Adipocyte (in vitro differentiated cells): Measurements from ENCODE around the gene DENND1A.
A peak's percentile ranks its signal among the peaks of the same experiment; 100 is the strongest.

Source experiments
- DNase-seq: peaks from one replicate; pipeline ENCODE4 v3.0.0-alpha.2; 2015; ENCODE audit warnings: low read depth
- H3K27me3 ChIP-seq: replicated peaks from 2 replicates; pipeline ENCODE4 v1.7.0; 2013; ENCODE audit warnings: mild to moderate bottlenecking, low read length, moderate library complexity; ENCODE audit not compliant: control insufficient read depth, insufficient read depth
- H3K36me3 ChIP-seq: 2 replicates; pipeline ENCODE4 v1.7.0; 2013; ENCODE audit warnings: low read length, mild to moderate bottlenecking, moderate library complexity; ENCODE audit not compliant: control insufficient read depth, insufficient read depth, severe bottlenecking
- H3K4me1 ChIP-seq: 2 replicates; pipeline ENCODE4 v1.7.0; 2013; ENCODE audit warnings: mild to moderate bottlenecking, low read length, moderate library complexity; ENCODE audit not compliant: control insufficient read depth, insufficient read depth
- H3K4me3 ChIP-seq: 2 replicates; pipeline ENCODE4 v1.7.0; 2013; ENCODE audit warnings: mild to moderate bottlenecking, low read length, moderate library complexity
- H3K9ac ChIP-seq: 2 replicates; pipeline ENCODE4 v1.7.0; 2013; ENCODE audit warnings: mild to moderate bottlenecking, low read length, moderate library complexity
- H3K9me3 ChIP-seq: 2 replicates; pipeline ENCODE4 v1.7.0; 2013; ENCODE audit warnings: mild to moderate bottlenecking, low read length, moderate library complexity; ENCODE audit not compliant: control insufficient read depth

DENND1A gene

DNA sequence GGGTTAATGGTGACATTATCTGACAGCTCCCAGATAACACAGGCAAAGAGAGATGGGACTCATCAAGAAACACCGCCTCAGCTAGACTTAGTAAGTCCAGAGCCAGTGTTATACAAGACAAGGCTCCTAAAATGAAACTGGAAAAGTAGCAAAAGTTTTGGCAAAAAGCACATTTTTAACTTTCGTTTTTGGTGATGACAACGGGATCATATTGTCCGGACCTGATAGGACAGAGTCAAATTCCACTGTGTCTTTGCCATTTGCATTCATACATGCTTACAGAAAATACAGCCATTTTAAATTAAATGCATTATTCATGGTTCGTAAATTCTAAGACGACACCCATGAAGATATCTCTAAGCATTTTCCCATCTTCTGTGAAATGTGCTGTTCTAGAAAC lies 421.9 kb downstream of the DENND1A start:
- Histone ChIP-seq H3K9me3 (no peaks in the 10 kb centered on the region), H3K27me3 (no peaks in the 10 kb centered on the region), H3K4me1 (no peaks in the 10 kb centered on the region), H3K36me3 (no peaks in the 10 kb centered on the region), H3K9ac (peak overlapping the region; percentile 64), H3K4me3 (peak overlapping the region; percentile 75)
- no peak for DNase-seq

DNA sequence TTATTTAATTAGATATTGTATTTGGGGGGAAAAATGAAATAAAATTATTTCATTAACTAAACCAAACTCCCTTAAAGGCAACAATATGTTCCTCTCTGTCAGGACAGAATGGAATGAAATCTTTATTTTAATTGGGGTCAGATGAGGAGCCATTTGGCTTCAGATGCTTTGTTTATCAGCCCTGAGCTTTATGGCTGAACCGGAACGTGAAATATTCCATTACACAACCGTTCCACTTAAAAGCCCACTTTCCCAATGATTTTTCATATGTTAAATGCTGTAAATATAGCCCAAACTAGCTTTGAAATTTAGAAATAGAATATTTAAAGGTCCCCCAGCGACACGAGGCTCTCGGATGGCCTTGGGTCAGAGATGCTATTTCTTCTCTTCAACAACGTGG lies 424.4 kb downstream of the DENND1A start:
- no peaks in the 10 kb centered on the region for H3K27me3 ChIP-seq
- no peaks in the 10 kb centered on the region for H3K4me1 ChIP-seq
- no peaks in the 10 kb centered on the region for H3K9me3 ChIP-seq
- no peak overlapping the region for H3K4me3 ChIP-seq
- no peak for DNase-seq
- no peak overlapping the region for H3K9ac ChIP-seq
- no peaks in the 10 kb centered on the region for H3K36me3 ChIP-seq

DNA sequence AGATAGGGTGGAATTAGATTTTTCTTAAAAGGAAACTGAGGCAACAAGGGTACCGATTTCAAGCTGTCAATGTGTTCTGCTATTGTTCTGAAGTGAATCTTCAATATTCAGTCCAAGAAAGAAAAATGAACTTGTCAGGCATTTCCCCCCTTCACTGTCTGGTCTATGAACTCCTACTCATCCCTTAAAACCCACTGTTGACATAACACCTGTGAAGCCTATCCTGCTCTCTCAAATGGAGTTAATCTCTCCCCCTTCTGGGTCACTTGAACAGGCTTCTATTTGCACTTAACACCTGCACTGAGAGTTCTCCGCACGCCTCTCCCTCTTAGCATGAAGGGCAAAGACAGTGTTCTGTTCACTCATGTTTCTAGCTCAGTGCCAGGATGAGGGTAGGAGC lies 429.6 kb downstream of the DENND1A start:
- DNase-seq: no peak
- H3K9ac ChIP-seq: no peak overlapping the region
- no peak overlapping the region for H3K4me3 ChIP-seq
- H3K4me1 ChIP-seq: no peaks in the 10 kb centered on the region
- H3K27me3 ChIP-seq: no peaks in the 10 kb centered on the region
- no peaks in the 10 kb centered on the region for H3K36me3 ChIP-seq
- no peaks in the 10 kb centered on the region for H3K9me3 ChIP-seq

DNA sequence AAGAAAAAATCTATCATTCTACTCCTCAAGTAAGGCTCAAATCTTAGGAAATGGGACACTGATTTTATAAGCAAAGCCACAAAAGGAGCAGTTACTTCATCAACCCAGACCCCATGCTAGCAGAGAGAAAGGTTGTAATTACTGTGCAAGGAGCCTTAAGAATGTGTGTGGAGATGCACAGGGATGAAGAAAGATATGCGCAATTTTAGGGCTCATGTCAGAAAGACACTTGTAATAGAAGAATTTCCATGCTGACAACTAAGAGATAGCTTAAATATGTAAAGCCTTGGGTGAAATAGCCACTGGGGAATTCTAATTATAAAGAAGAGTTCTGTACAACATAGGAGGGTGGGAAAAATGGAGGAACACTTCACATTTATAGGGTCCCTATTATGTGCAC lies 432.1 kb downstream of the DENND1A start:
- no peak overlapping the region for H3K9ac ChIP-seq
- no peaks in the 10 kb centered on the region for H3K27me3 ChIP-seq
- H3K36me3 ChIP-seq: no peaks in the 10 kb centered on the region
- H3K9me3 ChIP-seq: no peaks in the 10 kb centered on the region
- H3K4me3 ChIP-seq: no peak overlapping the region
- DNase-seq: no peak
- no peaks in the 10 kb centered on the region for H3K4me1 ChIP-seq

DNA sequence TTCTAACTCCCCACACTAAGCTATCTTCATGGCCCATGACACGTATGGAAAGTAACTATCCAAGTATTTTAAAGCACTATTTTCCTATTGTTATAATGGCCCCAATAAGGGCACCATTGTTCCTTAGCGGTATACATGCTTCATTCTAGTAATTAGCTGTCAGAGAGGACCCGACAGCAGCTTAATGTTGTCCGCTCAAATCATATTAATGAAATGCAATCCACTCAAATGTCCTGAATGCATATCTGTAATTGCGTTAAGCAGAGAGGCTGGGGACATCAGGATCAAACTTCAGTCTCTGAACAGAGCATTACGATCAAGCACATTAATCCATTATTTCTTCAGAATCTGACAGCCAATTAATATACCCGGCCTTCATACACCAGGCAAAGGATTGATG lies 434.2 kb downstream of the DENND1A start:
- H3K4me1 ChIP-seq: no peaks in the 10 kb centered on the region
- H3K4me3 ChIP-seq: no peak overlapping the region
- H3K27me3 ChIP-seq: no peaks in the 10 kb centered on the region
- H3K36me3 ChIP-seq: no peaks in the 10 kb centered on the region
- DNase-seq: no peak
- H3K9me3 ChIP-seq: no peaks in the 10 kb centered on the region
- H3K9ac ChIP-seq: no peak overlapping the region

DNA sequence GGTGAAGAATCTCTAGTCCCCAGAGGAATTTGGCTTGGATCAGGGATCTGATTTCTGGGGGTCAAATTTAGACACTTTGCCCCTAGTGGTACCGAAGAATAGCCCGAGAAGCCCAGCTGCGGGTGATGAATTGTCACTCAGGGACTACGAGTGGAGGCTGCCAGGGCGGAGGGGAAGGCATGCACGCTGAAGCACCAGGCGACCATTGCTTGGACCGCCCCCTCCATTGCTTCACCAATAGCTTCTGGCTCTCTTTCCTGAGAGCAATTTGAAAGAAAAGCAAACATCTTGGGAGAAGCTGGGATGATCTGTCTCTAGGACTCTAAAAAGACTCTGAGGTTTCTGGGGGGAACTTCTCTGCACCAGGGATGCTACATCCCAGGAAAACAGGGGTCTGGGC lies 436.3 kb downstream of the DENND1A start:
- no peak overlapping the region for H3K4me3 ChIP-seq
- no peak for DNase-seq
- no peaks in the 10 kb centered on the region for H3K4me1 ChIP-seq
- H3K36me3 ChIP-seq: no peaks in the 10 kb centered on the region
- no peaks in the 10 kb centered on the region for H3K9me3 ChIP-seq
- no peaks in the 10 kb centered on the region for H3K27me3 ChIP-seq
- H3K9ac ChIP-seq: no peak overlapping the region

DNA sequence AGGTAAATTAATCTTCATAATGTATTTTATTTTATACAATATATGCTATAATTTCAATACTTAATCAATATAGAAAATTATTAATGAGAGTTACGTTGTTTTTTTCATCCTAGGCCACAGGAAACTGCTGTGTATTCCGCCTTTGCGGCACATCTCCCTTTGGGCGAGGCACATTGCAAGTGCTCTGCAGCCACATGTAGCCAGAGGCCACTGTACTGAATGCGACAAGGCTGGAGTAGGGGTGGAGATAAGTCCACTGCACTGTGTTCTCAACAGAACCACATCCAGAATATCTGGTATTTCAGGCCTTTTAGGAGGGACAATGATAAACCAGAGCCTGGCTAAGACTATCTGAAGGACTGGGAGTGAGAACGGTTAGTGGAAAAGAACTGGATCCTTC lies 439.2 kb downstream of the DENND1A start:
- no peaks in the 10 kb centered on the region for H3K4me1 ChIP-seq
- no peaks in the 10 kb centered on the region for H3K9me3 ChIP-seq
- no peaks in the 10 kb centered on the region for H3K27me3 ChIP-seq
- H3K9ac ChIP-seq: no peak overlapping the region
- H3K4me3 ChIP-seq: no peak overlapping the region
- H3K36me3 ChIP-seq: no peaks in the 10 kb centered on the region
- DNase-seq: no peak

DNA sequence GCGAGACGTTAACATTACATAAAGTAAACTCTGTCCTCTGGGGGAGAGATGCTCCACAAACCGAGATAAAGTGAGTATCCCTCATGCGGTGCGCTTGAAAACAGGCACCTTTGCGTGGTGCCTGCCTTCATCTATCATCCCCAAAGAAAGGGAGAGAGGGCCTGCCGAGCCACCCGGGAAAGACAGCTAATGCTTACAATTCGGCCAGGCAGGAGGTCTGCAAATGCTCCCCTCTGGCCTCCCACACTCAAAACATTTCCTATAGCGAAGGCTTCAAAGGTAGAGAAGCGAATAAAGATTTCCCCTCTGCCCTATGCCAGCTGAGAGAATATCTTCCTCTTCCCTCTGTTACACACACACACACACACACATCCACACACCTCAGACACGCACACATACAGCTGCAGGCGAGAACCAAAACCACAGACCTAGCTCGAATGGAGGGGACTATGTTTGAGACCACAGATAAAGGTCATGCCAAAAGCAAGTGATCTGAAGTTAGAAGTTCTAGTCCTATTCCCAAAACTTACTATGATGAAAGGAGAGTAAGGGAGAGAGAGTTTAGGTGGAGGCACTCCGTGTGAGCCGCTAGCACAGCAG lies 441.1 kb downstream of the DENND1A start:
- no peaks in the 10 kb centered on the region for H3K36me3 ChIP-seq
- no peak overlapping the region for H3K4me3 ChIP-seq
- H3K4me1 ChIP-seq: no peaks in the 10 kb centered on the region
- DNase-seq: no peak
- H3K9ac ChIP-seq: no peak overlapping the region
- H3K27me3 ChIP-seq: no peaks in the 10 kb centered on the region
- no peaks in the 10 kb centered on the region for H3K9me3 ChIP-seq

DNA sequence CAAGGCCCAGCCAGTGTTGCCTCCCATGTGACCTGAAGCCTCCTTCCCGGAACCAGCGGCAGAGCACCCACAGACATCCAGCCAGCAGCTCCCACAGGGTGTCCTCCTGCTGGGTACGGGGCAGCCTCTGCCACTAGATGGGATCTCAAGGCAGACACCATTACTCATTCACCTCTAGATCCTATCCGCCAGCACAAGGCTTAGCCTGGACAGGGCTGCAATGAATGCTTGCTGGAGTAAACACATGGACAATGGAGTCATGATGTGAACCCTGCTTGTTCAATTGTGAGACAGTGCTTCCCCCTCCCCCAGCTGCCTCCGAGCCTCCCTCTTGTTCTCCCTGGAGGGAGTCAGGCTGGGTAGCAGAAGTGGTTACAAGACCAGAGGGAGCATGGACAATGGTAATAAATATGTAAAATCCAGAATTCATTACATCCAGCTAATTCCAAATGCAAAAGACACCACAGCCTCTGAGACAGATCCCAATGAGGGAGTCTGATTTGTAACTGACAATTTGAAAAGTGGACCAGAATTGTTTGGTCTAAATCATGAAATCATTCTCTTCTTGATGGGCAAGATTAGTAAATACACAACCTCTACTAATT lies 441.9 kb downstream of the DENND1A start:
- Histone ChIP-seq H3K27me3 (no peaks in the 10 kb centered on the region), H3K36me3 (no peaks in the 10 kb centered on the region), H3K4me3 (no peak overlapping the region), H3K9ac (no peak overlapping the region), H3K9me3 (no peaks in the 10 kb centered on the region), H3K4me1 (no peaks in the 10 kb centered on the region)
- no peak for DNase-seq

DNA sequence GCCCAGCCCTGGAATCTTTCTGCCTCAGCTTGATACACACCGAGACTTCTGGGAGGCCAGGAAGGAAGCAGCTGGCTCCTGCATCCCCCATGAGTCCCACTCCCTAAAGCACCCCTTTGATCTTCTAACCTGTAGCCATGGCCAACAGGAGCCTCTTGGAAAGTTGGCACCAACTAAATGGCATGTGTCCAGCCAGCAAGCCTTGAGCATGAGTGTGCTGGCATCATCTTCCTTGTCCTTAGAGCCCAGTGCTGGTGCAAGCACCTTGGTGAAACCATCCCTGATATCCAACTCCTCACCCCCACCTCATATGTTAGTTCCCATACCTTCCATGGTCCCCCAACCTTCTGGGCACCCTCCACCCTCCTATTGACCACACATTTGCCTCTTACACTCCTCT lies 443.5 kb downstream of the DENND1A start:
- H3K4me3 ChIP-seq: no peak overlapping the region
- no peaks in the 10 kb centered on the region for H3K27me3 ChIP-seq
- no peak overlapping the region for H3K9ac ChIP-seq
- no peak for DNase-seq
- H3K9me3 ChIP-seq: no peaks in the 10 kb centered on the region
- H3K4me1 ChIP-seq: no peaks in the 10 kb centered on the region
- H3K36me3 ChIP-seq: no peaks in the 10 kb centered on the region

DNA sequence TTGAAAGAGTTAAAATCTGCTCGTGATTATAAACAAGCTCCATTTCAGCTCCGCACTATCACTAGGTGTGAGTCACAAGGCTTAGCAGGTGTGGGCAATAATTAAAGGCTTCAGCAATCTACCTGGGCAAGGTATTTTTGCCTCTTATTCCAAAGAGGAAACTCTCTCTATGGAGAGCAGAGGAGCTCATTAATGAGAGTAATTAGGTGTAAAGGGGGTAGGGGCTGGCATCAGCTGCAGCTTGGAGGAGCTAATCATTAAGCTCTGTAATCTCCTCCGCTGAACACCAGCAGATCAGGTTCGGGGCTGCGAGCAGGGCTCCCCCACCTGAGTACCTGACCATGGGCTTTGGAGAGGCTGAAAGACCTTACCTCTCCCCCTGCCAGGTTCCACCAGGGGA lies 444.7 kb downstream of the DENND1A start:
- Histone ChIP-seq H3K4me1 (no peaks in the 10 kb centered on the region), H3K9me3 (no peaks in the 10 kb centered on the region), H3K36me3 (no peaks in the 10 kb centered on the region), H3K27me3 (no peaks in the 10 kb centered on the region), H3K9ac (no peak overlapping the region), H3K4me3 (no peak overlapping the region)
- DNase-seq: no peak

DNA sequence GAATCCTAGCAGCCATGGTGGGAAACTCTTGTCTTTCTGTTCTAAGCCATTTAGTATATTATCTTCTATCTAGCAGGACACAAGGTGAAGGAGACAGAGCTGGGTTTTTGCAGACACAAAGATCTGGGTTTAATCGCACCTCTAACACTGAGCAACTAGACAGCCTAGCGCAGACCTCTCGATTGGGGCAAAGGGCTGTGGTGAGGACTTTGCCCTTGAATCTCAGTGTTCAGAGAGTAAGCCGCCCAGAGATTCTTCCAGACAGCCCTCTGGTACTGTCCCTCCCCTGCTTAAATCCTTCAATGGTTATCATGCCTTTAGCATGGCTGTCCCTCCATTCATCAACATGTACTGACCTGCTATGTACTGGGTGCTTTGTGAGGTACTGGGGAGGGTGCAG lies 445.8 kb downstream of the DENND1A start:
- Histone ChIP-seq H3K27me3 (no peaks in the 10 kb centered on the region), H3K36me3 (no peaks in the 10 kb centered on the region), H3K9ac (no peak overlapping the region), H3K4me1 (no peaks in the 10 kb centered on the region), H3K4me3 (no peak overlapping the region), H3K9me3 (no peaks in the 10 kb centered on the region)
- no peak for DNase-seq
